ENCODE data around the gene AK3.
A peak's percentile ranks its signal among the peaks of the same experiment; 100 is the strongest.

Gene AK3

DNA sequence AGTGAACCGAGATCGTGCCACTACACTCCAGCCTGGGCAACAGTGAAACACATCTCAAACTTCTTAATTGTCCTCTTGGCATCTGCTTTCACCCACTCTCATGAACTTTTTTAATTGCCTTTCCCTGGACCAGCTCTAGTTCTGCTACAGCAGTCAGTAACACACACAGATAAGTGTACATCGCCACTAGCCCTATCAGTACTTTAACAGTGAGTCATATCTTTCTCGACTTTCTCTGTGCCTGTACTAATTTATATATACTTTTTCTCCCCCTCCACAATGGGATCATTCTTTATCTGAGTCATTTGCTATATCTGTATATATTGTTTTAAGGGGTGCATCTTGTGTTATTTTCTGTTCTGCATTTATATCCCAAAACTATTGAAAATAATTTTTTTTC lies 54.9 kb downstream of the AK3 start:
- in situ Hi-C loops (cut with HindIII; ENCODE audit: low pct_ligation_motif_present, low sequenced_read_pairs), result no loop called here
- TF ChIP-seq, protein P1, sequence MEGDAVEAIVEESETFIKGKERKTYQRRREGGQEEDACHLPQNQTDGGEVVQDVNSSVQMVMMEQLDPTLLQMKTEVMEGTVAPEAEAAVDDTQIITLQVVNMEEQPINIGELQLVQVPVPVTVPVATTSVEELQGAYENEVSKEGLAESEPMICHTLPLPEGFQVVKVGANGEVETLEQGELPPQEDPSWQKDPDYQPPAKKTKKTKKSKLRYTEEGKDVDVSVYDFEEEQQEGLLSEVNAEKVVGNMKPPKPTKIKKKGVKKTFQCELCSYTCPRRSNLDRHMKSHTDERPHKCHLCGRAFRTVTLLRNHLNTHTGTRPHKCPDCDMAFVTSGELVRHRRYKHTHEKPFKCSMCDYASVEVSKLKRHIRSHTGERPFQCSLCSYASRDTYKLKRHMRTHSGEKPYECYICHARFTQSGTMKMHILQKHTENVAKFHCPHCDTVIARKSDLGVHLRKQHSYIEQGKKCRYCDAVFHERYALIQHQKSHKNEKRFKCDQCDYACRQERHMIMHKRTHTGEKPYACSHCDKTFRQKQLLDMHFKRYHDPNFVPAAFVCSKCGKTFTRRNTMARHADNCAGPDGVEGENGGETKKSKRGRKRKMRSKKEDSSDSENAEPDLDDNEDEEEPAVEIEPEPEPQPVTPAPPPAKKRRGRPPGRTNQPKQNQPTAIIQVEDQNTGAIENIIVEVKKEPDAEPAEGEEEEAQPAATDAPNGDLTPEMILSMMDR (IDR thresholded peaks at IDR 0.05; ENCODE audit: low read depth, low read length, missing control alignments), result no peak
- DNase-seq, result no peak
- Histone ChIP-seq H3K36me3 (replicated peaks) (peaks cover 8% of the 10 kb centered on the region), H3K4me3 (ENCODE audit: low read depth, low read length) (no peak overlapping the region), H3K27ac (no peak overlapping the region), H3K27me3 (replicated peaks) (no peaks in the 10 kb centered on the region)

DNA sequence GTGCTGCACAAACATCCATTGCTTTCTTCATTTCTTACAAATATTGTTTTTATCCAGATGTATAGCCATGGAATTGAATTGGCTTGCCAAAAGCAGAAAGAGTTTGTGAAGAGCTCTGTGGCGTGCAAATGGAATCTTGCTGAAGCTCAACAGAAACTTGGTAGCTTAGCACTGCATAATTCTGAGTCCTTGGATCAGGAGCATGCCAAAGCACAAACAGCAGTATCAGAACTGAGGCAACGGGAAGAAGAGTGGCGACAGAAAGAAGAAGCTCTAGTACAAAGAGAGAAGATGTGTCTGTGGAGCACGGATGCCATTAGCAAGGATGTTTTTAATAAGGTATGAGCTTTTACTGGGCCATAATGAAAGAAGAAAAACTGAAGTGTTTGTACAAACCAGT lies 56.2 kb downstream of the AK3 start:
- DNase-seq, result no peak
- in situ Hi-C loops (cut with HindIII; ENCODE audit: low pct_ligation_motif_present, low sequenced_read_pairs), result no loop called here
- TF ChIP-seq, protein P1 (IDR thresholded peaks at IDR 0.05; ENCODE audit: low read depth, low read length, missing control alignments), result no peak
- H3K36me3 ChIP-seq (replicated peaks), result peaks cover 8% of the 10 kb centered on the region
- no peak overlapping the region for H3K4me3 ChIP-seq (ENCODE audit: low read depth, low read length)
- no peaks in the 10 kb centered on the region for H3K27me3 ChIP-seq (replicated peaks)
- no peak overlapping the region for H3K27ac ChIP-seq

GRCh38 chr9:4680750-4681149 lies 60.3 kb downstream of the AK3 start:
- no peak for DNase-seq
- TF ChIP-seq, protein P1 (IDR thresholded peaks at IDR 0.05; ENCODE audit: low read depth, low read length, missing control alignments), result no peak

GRCh38 chr9:4680173-4680525 lies 60.9 kb downstream of the AK3 start:
- TF ChIP-seq, protein P1 (IDR thresholded peaks at IDR 0.05; ENCODE audit: low read depth, low read length, missing control alignments), result no peak
- Histone ChIP-seq H3K4me3 (ENCODE audit: low read depth, low read length) (peak overlapping the region; percentile 88), H3K36me3 (replicated peaks) (peaks cover 4% of the 10 kb centered on the region), H3K27ac (peak overlapping the region; percentile 93), H3K27me3 (replicated peaks) (no peaks in the 10 kb centered on the region)
- in situ Hi-C loops (cut with HindIII; ENCODE audit: low pct_ligation_motif_present, low sequenced_read_pairs), result no loop called here
- DNase-seq, result no peak

More at GRCh38 chr9:4680750-4681149, 60.3 kb downstream of the AK3 start:
- peaks cover 5% of the 10 kb centered on the region for H3K36me3 ChIP-seq (replicated peaks)
- H3K27me3 ChIP-seq (replicated peaks), result no peaks in the 10 kb centered on the region
- peak overlapping the region; percentile 93 for H3K27ac ChIP-seq
- in situ Hi-C loops (cut with HindIII; ENCODE audit: low pct_ligation_motif_present, low sequenced_read_pairs), result no loop called here
- H3K4me3 ChIP-seq (ENCODE audit: low read depth, low read length), result peak overlapping the region; percentile 88

DNA sequence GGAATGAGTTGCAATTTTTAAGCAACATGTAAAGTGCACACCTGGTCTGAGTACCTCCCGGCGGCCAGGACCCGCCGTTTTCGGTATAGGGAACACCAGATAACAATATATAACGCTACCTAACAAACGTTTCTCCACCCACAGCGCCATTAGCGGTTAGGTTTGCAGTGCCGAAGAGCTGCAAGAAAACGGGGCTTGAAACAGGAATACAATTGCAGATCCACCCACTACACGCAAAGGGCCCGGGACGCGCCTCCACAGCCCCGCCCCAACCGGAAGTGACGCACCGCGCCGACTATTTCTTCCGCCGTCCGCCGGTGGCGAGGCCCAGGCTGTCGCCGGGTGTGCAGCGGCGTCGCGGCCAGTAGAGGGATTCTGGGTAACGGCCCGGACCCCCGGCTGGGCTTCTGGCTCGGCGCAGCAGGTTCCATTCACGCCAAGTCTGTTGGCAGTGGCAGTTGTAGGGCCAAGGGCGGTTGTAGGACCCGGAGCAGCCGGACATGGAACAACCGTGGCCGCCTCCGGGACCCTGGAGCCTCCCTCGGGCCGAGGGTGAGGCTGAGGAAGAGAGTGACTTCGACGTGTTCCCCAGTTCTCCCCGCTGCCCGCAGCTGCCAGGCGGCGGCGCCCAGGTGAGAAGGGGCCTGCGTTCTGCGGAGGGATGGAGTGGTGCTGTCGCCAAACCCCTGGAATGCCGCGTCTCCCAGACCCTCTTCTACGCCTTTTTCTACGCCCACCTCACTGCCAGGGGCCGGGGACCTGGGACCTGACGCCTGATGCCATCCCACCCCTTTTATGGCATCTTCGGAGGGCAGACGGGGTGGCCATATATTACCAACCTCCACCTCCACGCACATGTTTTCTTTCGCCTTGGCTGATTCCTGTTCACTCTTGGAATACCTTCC lies 61.5 kb downstream of the AK3 start, which contains the start of gene CDC37L1:
CDC37L1 (plus strand) TSS at position 302 of the 905 bp plus-strand sequence; CDS start at position 501, 199 bp downstream.
- Histone ChIP-seq H3K27ac (peak within 1 kb of the TSS; percentile 93), H3K4me3 (ENCODE audit: low read depth, low read length) (peak within 1 kb of the TSS; percentile 88), H3K27me3 (replicated peaks) (no peaks in the 10 kb centered on the region), H3K36me3 (replicated peaks) (no peaks in the 10 kb centered on the region)
- in situ Hi-C loops (cut with HindIII; ENCODE audit: low pct_ligation_motif_present, low sequenced_read_pairs), result no loop called here
- TF ChIP-seq, protein P1 (IDR thresholded peaks at IDR 0.05; ENCODE audit: low read depth, low read length, missing control alignments), result peak; percentile 71
- peak; percentile 95 for DNase-seq
